Measurements from ENCODE around the gene ADRA2C.

ADRA2C gene

DNA sequence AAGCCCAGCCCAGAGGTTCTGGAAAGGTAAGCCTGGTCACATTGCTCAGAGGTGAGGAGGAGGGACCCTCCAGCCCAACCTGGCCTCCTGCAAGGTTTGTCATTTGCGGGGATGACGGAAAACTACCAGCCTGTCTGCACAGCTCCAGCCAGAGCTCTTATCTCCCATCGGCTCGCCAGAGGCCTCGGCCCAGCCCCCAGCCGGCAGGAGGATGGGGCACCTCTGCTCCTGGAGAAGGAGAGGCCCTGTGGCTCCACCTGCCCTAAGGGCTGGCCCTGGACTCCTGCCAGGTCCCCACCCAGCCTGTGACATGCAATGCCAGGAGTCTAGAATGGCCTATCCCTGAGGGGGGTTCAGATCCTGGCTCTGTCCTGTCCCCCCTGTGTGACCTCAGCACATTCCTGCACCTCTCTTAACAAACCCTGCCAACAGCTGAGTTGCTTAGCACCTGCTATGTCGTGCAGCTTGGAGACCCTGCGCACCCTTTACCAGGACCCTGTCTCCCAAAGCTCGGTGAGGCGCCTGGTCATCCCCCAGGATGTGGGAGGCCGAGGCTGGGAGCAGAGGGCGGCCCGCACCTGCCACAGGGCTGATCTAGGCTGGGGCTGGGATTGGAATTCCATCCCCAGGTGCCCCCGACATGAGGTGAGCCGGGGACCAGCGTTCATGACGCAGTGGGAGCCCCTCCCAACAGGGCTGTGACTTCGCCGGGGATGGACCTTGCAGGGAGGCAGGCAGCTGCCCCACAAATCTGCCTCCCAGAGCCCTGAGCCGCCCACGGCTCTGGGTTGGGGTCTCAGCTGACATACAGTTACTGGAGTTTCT lies 14.4 kb downstream of the ADRA2C start:
- no peak for DNase-seq

- no peak for DNase-seq
Measured at GRCh38 chr4:3781193-3781886, 15.2 kb downstream of the ADRA2C start.

- DNase-seq: no peak
Measured at GRCh38 chr4:3781997-3782930, 16.1 kb downstream of the ADRA2C start.

DNA sequence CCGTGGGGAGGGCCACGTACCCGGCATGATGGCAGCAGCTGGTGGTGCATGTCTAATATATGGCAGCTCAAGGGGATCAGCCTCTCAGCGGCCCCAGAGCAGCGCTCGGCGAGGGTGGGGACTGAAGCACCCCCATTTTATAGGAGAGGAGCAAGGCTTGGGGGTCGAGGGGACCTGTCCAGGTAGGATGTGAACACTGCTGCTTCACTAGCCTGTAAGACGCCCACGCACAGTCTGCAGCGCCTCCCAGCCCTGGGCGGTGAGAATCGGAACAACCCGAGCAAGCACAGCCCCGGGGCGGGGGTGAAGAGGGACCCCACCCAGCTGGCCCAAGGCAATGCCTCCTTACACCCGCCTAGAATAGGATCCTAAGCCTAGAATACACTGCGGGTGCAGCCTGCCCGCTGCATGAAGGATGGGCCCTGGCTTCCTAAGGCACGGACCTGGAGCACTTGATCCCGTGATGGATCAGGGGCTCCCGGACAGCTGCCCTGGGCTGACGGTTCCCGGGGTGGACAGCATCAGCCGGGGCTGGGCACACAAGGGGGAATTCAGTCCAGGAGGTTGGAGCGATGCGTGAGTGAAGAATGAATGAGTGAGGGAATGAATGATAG lies 17.6 kb downstream of the ADRA2C start:
- DNase-seq: no peak

DNA sequence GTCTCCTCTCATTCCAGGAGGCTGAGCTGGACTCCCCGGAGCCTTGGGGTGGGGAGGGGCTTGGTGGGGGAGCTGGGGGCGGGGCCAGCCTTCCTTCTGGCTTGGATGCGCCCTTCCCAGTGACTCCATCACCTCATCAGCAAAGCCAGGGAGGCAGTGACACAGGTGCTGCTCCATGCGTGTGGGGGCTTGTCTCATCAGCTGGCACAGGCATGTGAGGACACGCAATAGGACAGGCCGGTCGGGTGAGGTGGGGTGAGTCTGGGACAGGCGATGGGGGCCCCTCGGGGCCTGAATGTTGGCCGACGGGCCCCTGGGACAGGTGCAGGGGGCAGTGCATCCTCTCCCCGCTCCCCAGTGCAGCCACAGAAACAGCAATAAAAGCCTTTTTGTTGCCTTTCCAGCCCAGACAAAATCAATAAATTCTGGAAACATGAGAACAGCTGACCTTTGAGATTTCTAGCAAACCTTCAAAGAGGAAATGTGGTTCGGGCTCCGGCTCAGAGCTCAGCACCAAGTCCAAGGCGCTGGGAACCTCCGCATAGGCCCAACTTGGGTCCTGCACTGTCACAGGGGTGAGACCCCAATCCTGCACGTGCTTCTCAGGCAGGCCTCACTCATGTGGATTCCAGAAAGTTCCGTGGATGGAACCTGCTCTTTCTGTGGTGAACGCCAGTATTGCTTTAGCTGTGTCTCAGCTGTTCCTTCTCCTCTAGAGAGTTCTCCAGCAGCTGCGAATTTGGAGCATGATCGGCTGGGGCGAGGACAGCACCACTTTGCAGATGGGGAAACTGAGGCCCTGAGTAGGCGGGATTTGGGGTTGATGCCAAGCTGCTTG lies 18.5 kb downstream of the ADRA2C start:
- no peak for DNase-seq

- DNase-seq: no peak
Measured at GRCh38 chr4:3785292-3785565, 19.0 kb downstream of the ADRA2C start.

GRCh38 chr4:3786196-3786869 lies 20.1 kb downstream of the ADRA2C start:
- DNase-seq: no peak

- DNase-seq: no peak
Measured at GRCh38 chr4:3787489-3788365, 21.5 kb downstream of the ADRA2C start.

DNA sequence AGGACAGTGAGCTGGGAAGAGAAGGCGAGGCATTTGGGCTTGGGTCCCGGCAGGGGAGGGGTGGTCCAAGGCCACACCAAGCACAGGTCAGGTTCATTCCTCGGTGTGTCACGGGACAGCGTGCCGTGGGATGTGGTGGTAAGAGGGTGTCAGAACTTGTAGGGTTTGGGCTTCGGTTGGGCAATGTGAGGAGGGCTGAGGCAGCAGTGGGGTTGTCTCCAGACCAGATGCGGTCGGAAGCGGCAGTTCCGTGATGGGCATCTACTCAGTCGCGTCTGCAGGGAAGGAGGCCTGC lies 22.1 kb downstream of the ADRA2C start:
- no peak for DNase-seq

DNA sequence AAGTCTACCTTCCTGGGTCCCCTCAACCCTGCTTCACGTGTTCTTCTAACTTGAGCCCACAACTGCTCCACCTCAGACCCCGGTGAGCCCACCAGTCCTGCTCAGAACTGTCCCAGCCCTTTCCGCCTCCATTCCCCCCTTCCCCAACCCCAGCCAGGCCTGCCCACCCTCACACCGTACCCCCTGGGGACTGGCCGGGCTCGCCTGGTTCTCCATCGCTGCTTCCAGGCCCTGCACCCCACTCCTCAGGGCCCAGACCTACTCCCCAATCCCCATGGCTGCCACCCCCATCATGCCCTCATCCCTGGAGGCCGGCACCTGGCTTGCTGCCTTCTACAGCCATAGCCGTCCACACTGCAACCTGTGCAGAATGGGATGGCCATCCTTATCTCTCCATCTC lies 23.4 kb downstream of the ADRA2C start:
- no peak for DNase-seq

GRCh38 chr4:3790006-3790561 lies 23.9 kb downstream of the ADRA2C start:
- no peak for DNase-seq

DNA sequence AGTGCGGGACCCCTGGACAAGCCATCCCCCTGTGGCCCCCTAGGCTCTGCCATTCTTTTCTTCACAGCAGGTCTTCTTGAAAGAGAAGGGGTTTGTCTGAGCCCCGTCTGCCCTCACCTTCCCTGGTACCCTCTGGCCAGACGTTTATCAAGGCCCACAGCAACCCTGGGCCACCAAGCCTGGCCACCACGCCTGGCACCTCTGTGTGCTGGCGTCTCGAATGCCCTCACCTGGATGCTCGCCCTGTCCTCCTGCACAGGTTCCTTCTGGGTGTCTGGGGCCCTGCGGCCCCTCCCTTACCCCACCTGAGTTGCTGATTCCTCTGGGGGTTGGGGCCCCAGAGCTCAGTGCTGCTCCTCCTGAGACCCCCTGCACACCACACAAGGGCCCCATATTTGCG lies 25.1 kb downstream of the ADRA2C start:
- no peak for DNase-seq

DNA sequence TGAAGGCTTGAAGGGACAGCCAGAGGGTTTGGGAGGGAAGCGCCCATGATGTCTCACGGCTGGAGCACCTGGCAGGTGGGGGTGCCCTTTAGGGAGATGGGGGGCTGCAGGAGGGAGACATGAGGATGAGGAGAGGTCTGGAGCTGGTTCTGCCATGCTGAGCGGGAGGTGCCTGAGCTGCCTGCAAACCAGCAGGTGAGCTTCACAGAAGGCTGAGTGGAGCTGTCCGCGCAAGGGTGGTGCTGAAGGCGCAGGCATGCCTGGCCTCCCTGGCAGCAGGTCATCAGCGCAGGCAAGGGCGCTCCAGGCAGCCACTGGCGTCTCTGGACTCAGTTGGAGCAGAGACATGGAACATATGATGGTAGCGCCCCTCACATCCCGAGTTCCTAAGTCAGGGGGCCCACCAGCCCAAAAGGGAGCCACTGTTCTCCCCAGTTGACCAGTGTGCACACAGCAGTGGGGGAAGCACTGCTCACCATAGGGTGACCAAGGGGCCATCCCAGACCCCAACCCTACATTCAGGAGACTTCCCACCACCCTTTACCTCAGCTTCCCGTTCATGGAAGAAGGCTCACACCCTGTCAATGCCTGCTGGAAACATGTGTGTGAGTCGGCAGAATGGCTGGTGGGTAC lies 25.8 kb downstream of the ADRA2C start:
- no peak for DNase-seq

GRCh38 chr4:3792813-3793212 lies 26.6 kb downstream of the ADRA2C start:
- DNase-seq: no peak

GRCh38 chr4:3793545-3793944 lies 27.4 kb downstream of the ADRA2C start:
- DNase-seq: no peak

DNA sequence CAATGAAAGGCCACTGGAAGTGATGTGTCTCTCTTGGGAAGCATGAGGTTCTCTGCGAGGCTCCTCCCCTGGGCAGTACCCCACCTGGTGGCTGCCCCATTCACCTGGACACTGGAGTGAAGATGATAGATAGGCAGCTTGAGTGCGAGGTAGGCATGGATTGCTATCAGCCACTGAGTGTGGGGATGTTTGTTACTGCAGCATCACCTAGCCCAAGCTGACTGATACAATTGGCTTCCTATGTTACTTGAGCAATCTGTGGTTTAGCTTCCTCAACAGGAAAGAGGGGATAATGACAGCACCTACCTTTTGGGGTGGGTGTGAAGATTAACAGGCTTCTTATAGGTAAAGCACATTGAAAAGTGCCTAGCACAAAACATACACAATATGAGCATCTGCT lies 30.8 kb downstream of the ADRA2C start:
- DNase-seq: no peak

DNA sequence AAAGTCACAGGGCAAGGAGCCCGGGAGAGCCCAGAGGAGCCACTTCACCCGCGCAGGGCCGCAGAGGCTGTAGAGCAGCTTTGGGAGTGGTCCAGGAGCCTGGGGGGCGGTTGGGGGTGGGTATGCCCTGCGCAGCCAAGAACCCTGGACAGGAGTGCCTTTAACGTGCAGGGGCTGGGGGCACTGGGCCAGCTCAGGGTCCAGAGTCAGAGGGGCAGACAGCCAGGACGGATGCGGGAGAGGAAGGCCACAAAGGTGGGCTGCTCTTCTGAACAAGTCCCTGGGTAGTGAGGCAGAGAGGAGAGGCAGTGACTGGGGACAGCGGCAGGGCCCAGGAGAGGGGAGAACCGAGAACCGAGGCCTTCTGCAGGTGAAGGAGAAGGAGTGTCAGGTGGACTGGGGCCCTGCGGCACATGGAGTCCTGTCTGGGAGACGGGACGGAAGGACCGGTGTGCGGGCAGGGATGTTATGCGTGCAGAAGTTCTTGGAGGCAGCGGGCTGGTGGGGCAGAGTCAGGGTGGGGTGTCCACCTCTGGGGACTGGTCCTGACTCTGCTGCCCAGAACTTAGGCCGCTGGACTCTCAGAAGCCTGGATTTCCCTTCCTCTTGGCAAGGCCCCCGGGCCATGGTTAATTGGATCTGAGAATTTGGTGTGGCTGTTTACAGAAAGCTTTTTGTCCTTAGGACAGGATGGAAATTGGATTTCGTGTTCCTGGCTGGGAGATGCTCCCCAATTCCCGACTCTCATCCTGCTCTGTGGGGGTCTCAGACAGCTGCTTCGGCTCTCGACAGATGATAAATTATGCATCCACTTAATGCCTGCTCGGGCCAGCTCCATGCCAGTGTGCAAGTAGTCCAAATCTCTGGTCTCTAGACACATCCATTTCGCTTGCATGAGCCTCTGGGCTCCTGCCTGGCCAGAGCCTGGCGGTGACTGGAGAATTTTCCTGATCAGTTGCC lies 31.9 kb downstream of the ADRA2C start:
- no peak for DNase-seq

- DNase-seq: no peak
Measured at GRCh38 chr4:3799496-3799895, 33.3 kb downstream of the ADRA2C start.

DNA sequence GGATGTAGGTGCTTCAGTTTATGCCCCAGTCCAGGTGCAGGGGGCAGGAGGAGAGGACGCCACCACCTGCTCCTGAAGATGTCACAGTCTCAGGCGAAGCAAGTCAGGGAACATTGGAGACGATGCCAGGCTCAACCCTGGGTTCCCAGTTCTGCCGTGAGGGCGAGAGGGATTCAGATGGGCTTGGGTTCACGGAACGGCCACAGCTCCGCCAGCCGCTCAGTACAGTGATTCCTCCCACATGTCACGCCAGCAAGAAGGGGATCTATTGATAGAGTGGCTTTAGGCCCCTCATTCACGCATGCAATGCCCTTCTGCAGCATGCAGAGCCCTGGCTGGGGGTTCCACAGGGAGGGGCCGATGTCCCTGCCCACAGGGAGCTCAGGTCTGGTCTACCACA lies 34.2 kb downstream of the ADRA2C start:
- DNase-seq: no peak
